Pancreas (tissue), 10 donors: ENCODE data around the gene TGM6. TPM values are rescaled to one million over a fixed set of nuclear protein-coding genes. Genes with fewer than 3 reads are reported as not detected.

Source experiments
- ATAC-seq, 4 donors: fragments of 200-7000 bp; cut with Tn5 transposase; one replicate each; pipeline versions ENCODE4 v1.8.0 to v1.9.1; 2020; ENCODE audit warnings: mild to moderate bottlenecking in 4 of 4, moderate library complexity in 4 of 4
- DNase-seq, 6 donors: peaks; one replicate each; pipeline ENCODE4 v3.0.0-alpha.2; 2020
- FAIRE-seq: peaks from 2 replicates; lab custom pipeline; 2012; peaks lifted over from hg19 to GRCh38; lab: Jason Lieb, UNC
- H3K27ac ChIP-seq, 4 donors: fragments of 200-600 bp; sonication (generic); 1 replicate in 3 of 4; 2 replicates in 1 of 4; pipeline versions ENCODE4 v1.5.0 to v1.8.0; 2020
- H3K27me3 ChIP-seq, 4 donors: fragments of 200-600 bp; one replicate each; pipeline ENCODE4 v1.8.0; 2021
- H3K36me3 ChIP-seq, 3 donors: fragments of 200-600 bp; sonication (generic) in 1 of 3; one replicate each; pipeline versions ENCODE4 v1.5.0 to v1.8.0; 2020 to 2021
- H3K4me1 ChIP-seq, 3 donors: fragments of 200-600 bp; one replicate each; pipeline ENCODE4 v1.8.0; 2021
- H3K4me3 ChIP-seq, 4 donors: fragments of 200-600 bp; sonication (generic) in 2 of 4; one replicate each; pipeline versions ENCODE4 v1.5.0 to v1.8.0; 2020 to 2021
- H3K9me3 ChIP-seq, 4 donors: fragments of 200-600 bp; one replicate each; pipeline ENCODE4 v1.8.0; 2021
- WGBS, 2 donors: extraction: QIAGEN DNeasy Blood & Tissue Kit; methylation state at CpG; one replicate each; pipeline ENCODE4 v1.1.7; 2013; 5-methylcytosine and 5-hydroxymethylcytosine counted together
- intact Hi-C, 3 donors: fragments of 100-400 bp; cut with DNase I; formaldehyde crosslinking; loops; one replicate each; pipeline versions ENCODE4 v1.11.1 to v1.14.2; 2022
- polyA plus RNA-seq, 2 donors: library from polyadenylated mRNA; stranded (reverse); fragments of 200-250 nt; gene quantifications; one replicate each; pipeline ENCODE4 v1.2.3, GENCODE V29; 2013
- total RNA-seq, 6 donors: library from RNA; stranded (reverse); fragmentation: NEBNext Ultra II Directional in 4 of 6; extraction: Animal tissue kit (Norgen Biotek cat#: 25700) in 4 of 6; gene quantifications; one replicate each; pipeline versions ENCODE4 v1.2.1 to v1.2.4, GENCODE V29; 2021 to 2023
- TF ChIP-seq, protein P1 (sequence below), 4 donors: fragments of 200-600 bp; sonication (generic) in 3 of 4; IDR thresholded peaks; one replicate each; pipeline versions ENCODE4 v1.5.0 to v1.8.0; 2021; ENCODE audit warnings: antibody characterized with exemption in 4 of 4
- donor health status: healthy with polysubstance abuse.
- donor health status: DM: no; HTN: no; CAD: no; lungs with moderate emphysema.
- donor health status: DM: no; HTN: no; CAD: no.
- donor health status: control.
- donor health status: control.
- donor health status: Bipolar disorder and iron deficiency.
- donor health status: DM: yes; HTN: yes; CAD: no.
- donor health status: DM: no; HTN: no; CAD: no.
- donor health status: DM: no; HTN: no; CAD: no.
- donor health status: DM: yes; HTN: yes; CAD: no.

The TGM6 gene
- total and polyA plus RNA-seq, 8 donors, result not detected

DNA sequence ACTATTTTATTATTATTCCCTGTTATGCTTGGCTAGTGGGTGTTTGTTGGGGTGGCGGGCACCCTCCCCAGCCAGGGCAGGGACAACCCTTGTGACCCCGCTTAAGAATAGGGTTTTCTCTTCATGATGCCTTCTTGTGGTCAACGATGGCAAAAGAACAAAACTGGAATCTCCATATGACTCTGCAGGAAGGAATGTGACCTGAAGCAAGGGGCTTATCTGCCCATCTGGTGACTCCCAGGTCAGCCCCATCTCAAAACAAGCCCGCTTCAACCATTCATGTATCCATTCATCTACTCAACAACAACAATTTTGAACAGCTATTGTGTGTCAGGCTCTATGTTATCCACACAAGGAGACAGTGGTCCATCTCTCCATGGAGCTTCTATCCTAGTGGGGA lies 30.9 kb upstream of the TGM6 start:
- intact Hi-C loops, result no loop called here
- Histone ChIP-seq H3K4me3 (no peak overlapping the region), H3K36me3 (no peaks in the 10 kb centered on the region), H3K4me1 (no peaks in the 10 kb centered on the region), H3K9me3 (no peaks in the 10 kb centered on the region), H3K27ac (no peak overlapping the region), H3K27me3 (no peaks in the 10 kb centered on the region)
- TF ChIP-seq, protein P1, sequence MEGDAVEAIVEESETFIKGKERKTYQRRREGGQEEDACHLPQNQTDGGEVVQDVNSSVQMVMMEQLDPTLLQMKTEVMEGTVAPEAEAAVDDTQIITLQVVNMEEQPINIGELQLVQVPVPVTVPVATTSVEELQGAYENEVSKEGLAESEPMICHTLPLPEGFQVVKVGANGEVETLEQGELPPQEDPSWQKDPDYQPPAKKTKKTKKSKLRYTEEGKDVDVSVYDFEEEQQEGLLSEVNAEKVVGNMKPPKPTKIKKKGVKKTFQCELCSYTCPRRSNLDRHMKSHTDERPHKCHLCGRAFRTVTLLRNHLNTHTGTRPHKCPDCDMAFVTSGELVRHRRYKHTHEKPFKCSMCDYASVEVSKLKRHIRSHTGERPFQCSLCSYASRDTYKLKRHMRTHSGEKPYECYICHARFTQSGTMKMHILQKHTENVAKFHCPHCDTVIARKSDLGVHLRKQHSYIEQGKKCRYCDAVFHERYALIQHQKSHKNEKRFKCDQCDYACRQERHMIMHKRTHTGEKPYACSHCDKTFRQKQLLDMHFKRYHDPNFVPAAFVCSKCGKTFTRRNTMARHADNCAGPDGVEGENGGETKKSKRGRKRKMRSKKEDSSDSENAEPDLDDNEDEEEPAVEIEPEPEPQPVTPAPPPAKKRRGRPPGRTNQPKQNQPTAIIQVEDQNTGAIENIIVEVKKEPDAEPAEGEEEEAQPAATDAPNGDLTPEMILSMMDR (IDR thresholded peaks at IDR 0.05), result no peak
- FAIRE-seq, result no peak
- ATAC-seq, result no peak
- WGBS, 2 donors, result 51 to 55% methylated on average over 4 of the region's 4 CpGs
- DNase-seq, result no peak

DNA sequence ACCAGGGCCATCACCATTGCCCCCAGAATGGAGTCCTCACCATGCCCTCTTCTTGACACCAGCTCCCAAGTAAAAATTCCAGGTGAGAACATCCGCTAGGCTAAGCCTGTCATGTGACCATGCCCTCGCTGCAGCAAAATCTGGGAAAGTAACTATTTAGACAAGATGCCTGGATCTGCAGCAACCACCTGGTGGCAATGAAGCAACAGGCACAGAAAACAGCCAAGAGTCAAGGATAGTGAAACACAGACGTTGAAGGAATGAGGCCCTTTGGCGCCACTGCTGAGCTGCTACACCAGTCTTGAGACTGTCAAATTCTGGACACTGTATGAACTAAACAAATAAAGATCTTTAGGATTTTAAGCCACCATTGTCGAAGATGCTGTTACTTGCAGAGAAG lies 30.1 kb upstream of the TGM6 start:
- ATAC-seq, result no peak
- 65 to 71% methylated on average over 5 of the region's 5 CpGs for WGBS, 2 donors

DNA sequence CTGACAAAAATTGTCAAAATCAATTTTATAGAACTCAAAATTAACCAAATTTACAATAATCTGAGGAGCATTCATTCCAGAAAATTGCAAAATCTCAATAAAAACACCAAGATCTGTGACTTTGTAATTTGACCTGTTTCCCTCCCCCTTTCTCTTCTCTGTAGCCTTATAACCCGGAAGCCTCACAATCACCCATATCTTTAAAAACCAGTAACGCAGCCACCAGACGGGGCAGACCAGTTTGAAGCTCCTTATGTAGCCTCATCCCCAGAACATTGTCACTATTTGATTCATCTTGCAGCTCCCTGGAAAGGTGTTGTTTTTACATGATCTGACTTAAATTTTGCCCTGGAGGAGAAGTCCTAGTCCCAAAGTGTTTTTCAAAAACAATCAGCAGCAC lies 27.5 kb upstream of the TGM6 start:
- ATAC-seq (no peak), FAIRE-seq (no peak), DNase-seq (no peak)
- Histone ChIP-seq H3K27ac (no peak overlapping the region), H3K4me3 (no peak overlapping the region), H3K36me3 (no peaks in the 10 kb centered on the region), H3K4me1 (no peaks in the 10 kb centered on the region), H3K9me3 (no peaks in the 10 kb centered on the region), H3K27me3 (peaks cover 0 to 3% (median 0%) of the 10 kb centered on the region in 4 donors)
- 60 to 69% methylated on average over 3 of the region's 3 CpGs for WGBS, 2 donors
- TF ChIP-seq, protein P1 (IDR thresholded peaks at IDR 0.05), result no peak
- intact Hi-C loops, result no loop called here

More for the DNA sequence above, 30.1 kb upstream of the TGM6 start:
- FAIRE-seq (no peak), DNase-seq (no peak)
- H3K36me3 ChIP-seq, result no peaks in the 10 kb centered on the region
- TF ChIP-seq, protein P1 (IDR thresholded peaks at IDR 0.05), result no peak
- no peaks in the 10 kb centered on the region for H3K4me1 ChIP-seq
- H3K9me3 ChIP-seq, result no peaks in the 10 kb centered on the region
- H3K27ac ChIP-seq, result no peak overlapping the region
- no peak overlapping the region for H3K4me3 ChIP-seq
- H3K27me3 ChIP-seq, result peaks cover 0 to 3% (median 0%) of the 10 kb centered on the region in 4 donors
- intact Hi-C loops, result no loop called here

DNA sequence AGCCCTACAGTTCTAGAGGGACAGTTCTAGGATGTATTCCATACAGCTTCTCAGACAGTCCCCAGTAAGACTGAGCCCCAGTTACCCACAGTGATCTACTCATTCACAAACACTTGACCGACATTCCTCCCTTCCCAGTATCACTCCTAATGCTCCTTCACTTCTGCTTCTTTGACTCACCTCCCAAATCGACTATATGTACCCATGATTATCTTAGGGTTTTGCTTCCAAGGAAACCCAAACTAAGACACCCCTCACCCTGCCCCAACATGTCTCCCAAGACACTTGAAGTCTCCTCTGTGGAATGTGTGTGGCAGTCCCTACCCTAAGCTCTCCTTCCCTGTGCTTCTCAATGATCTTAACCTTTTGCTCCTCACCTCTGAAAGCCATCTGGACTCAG lies 23.6 kb upstream of the TGM6 start:
- FAIRE-seq, result no peak
- no peaks in the 10 kb centered on the region for H3K4me1 ChIP-seq

DNA sequence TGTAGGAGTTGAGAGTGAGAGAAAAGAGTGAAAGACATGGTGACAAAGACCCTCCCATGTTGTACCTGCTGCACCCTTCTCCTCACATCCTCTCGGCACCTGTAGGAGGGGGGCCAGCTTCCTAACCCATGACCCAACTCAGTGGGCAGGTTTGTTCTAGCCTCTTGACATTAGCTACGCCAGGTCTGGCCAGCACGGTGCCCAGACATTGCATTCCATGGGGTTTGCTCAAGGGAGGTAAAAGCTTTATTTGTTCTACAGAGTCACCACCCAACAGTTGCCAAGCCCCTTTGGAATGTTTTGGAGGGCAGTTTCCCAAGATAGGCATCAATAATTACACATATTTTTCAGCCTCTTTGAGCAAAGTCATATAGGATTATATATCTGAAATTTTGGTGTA lies 22.7 kb upstream of the TGM6 start:
- WGBS, 2 donors, result 54 to 85% methylated on average over 3 of the region's 3 CpGs

More for the DNA sequence above, 23.6 kb upstream of the TGM6 start:
- intact Hi-C loops, result no loop called here
- Histone ChIP-seq H3K9me3 (peaks cover 0 to 6% (median 0%) of the 10 kb centered on the region in 4 donors), H3K4me3 (no peak overlapping the region), H3K27me3 (peaks cover 0 to 3% (median 0%) of the 10 kb centered on the region in 4 donors), H3K27ac (no peak overlapping the region), H3K36me3 (no peaks in the 10 kb centered on the region)
- WGBS, 2 donors, result 36 to 38% methylated on average over 2 of the region's 2 CpGs
- DNase-seq (no peak), ATAC-seq (no peak)
- TF ChIP-seq, protein P1 (IDR thresholded peaks at IDR 0.05), result no peak

More for the DNA sequence above, 22.7 kb upstream of the TGM6 start:
- no peaks in the 10 kb centered on the region for H3K36me3 ChIP-seq
- intact Hi-C loops, result no loop called here
- H3K27ac ChIP-seq, result no peak overlapping the region
- no peak for DNase-seq
- H3K9me3 ChIP-seq, result peaks cover 0 to 6% (median 0%) of the 10 kb centered on the region in 4 donors
- ATAC-seq, result no peak
- H3K4me3 ChIP-seq, result no peak overlapping the region
- FAIRE-seq, result no peak
- TF ChIP-seq, protein P1 (IDR thresholded peaks at IDR 0.05), result no peak
- peaks cover 0 to 3% (median 0%) of the 10 kb centered on the region in 4 donors for H3K27me3 ChIP-seq
- no peaks in the 10 kb centered on the region for H3K4me1 ChIP-seq
